GM18520 (cell line): ENCODE data around the gene SLC6A18.

ENCODE experiments used
- ATAC-seq: cut with Tn5 transposase; IDR thresholded peaks from one replicate; pipeline ENCODE4 v1.9.1; 2021; ENCODE audit not compliant: unreplicated experiment

SLC6A18 gene

GRCh38 chr5:1225081-1225480 lies at the start of gene SLC6A18:
Gene SLC6A18 (plus strand): TSS chr5:1225381. CDS start chr5:1225478, 97 bp downstream.
- no peak for ATAC-seq

- ATAC-seq = no peak
These were observed 49.2 kb upstream of the SLC6A18 start for GRCh38 chr5:1175801-1176472.

DNA sequence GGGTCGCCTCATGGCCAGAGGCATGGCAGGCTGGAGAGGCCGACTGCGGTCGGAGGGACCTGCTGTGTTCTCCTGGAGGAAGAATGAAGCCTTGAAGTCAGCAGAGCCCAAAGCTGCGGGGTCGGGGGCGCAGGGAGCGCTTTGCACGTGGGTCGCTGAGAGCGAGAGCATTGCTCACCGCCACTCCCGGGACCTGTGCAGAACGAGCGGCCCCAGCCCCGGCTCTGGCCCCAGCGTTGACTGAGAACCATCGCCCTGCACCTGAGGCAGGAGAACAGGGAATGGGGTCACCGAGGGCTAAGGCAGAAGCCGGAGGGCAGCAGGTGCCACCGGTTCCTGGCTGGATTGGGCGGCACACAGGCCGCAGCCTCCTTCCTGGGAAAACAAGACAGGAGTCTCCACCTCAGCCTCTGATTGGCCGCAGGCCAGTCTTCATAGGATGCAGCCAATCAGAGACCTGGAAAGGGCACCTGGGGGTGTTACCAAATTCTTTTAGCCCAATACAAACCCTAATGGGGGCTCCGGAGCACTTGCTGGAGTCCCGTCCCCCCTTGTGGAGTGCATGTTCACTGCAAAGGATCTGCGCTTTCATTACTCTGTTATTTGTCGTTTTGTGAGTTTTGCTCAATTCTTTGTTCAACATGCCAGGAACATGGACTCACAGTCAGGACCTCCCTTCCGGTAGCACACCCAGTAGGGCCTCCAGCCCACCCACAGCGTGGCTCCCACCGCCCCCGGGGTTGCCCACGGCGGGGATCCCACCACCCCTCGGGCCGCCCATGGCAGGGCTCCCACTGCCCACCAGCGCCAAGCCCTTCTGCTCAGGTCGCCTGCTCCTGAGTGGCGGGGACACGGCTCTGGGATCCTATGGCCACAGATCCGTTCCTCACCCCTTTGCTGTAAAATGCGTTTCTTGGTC lies 48.4 kb upstream of the SLC6A18 start:
- ATAC-seq = no peak

DNA sequence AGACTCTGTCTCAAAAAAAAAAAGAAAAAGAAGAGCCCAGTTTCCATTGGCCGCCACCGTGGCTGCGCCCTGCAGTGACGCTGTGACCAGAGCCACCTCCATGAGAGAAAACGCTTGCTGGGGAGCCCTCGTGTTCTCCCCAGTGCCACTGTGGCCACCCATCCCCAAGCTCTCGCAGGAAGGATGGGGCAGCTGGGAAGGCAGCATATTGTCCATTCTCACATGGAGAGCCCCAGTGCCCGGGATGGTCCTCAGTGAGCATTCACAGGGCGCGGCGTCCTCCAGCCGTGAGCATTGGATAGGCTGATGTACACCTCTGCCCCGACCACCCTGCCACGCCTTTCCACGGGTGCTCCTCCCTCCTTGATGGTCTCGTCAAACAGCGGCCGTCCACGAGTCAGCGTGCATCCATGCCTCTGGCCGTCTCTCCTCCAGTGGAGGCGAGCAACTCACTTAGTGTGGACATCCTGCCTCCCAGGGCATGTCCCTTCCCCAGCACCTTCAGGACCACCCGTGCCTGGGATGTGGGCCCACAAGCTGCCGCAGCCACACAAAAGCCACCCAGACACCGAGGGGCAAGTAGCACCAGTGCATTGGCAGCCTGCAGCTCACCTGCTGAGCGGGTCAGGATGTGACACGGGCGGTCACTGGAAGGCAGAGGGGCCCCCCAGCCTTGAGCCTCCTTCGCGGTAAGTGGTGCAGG lies 47.2 kb upstream of the SLC6A18 start:
- no peak for ATAC-seq

GRCh38 chr5:1178529-1179382 lies 46.4 kb upstream of the SLC6A18 start:
- no peak for ATAC-seq

GRCh38 chr5:1179383-1179715 lies 45.8 kb upstream of the SLC6A18 start:
- ATAC-seq = no peak

GRCh38 chr5:1180096-1180495 lies 45.1 kb upstream of the SLC6A18 start:
- no peak for ATAC-seq

GRCh38 chr5:1180841-1181271 lies 44.3 kb upstream of the SLC6A18 start:
- ATAC-seq = no peak

DNA sequence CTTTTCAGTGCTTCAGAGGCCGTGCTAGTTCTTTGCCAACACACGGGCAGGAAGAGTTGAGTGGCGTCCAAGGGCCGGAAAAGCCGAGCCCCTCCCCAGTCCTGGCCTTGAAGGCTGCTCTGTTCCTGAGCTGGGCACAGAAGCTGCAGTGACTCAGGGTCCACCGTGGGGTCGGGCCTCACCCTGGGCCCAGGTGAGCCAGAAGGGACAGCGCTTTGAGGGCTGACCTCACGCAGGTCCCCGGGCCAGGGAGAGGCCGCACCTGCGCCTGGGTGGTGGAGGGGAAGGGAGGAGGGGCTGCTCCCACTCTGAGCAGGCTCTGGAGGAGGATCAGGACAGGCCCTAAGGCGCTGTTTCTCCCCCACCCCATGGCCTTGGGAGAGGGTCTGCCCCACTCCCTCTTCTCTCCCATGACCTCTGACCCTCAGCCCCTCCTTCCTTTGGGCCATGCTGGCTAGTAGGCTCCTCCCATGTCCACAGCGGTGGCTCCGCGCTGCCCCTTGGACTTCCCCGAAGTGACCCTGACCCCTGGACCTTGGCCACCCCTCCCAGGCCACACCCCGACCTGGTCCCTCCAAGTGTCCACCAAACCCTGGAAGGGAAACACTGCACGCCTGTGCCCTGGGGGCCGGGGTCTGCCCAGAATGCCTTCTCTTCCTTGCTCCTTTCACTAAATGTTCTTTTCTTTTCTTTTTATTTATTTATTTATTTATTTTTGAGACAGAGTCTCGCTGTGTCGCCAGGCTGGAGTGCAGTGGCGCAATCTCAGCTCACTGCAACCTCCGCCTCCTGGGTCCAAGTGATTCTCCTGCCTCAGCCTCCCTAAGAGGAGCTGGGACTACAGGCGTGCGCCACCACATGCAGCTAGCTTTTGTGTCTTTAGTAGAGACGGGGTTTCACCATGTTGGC lies 43.5 kb upstream of the SLC6A18 start:
- ATAC-seq = no peak

GRCh38 chr5:1182360-1182632 lies 42.9 kb upstream of the SLC6A18 start:
- no peak for ATAC-seq

GRCh38 chr5:1182633-1183423 lies 42.4 kb upstream of the SLC6A18 start:
- ATAC-seq = no peak

DNA sequence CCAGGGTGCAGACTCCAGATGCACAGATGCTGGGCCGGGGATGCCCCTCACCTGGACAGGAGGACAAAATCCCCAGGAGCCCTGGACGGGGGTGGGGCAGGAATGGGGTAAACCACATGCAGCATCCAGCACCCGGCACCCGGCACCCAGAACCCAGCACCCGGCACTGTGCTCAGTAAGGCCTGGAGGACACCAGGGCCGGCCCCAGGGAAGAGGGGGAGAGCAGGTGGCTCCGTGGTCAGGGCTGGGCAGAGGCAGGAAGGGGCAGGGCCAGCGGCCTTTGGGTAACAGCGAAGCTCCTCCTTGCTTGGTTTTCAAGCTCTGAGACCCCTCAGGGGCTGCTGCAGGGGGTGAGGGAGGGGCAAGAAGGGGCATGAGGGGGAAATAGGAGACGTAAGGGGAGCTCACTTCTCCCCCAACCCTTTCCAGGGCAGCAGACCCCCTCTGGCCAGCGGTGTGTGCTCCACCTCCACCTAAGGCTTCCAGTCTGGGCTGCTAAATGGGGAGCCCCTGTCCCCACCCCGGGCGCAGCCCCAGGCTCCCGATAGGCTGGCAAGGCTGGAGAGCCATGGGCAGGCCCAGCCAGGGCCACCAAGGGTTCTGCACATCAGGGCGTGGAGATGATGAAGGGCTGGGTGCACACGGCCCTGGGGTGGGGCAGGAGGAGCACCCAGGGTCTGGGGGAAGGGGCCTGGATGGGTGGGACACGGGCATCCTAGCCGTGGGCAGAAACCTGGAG lies 41.6 kb upstream of the SLC6A18 start:
- ATAC-seq = no peak

- ATAC-seq = no peak
These were observed 41.1 kb upstream of the SLC6A18 start for GRCh38 chr5:1184163-1184470.

- no peak for ATAC-seq
These were observed 40.7 kb upstream of the SLC6A18 start for GRCh38 chr5:1184481-1184880.

- no peak for ATAC-seq
These were observed 40.0 kb upstream of the SLC6A18 start for GRCh38 chr5:1185038-1185627.

DNA sequence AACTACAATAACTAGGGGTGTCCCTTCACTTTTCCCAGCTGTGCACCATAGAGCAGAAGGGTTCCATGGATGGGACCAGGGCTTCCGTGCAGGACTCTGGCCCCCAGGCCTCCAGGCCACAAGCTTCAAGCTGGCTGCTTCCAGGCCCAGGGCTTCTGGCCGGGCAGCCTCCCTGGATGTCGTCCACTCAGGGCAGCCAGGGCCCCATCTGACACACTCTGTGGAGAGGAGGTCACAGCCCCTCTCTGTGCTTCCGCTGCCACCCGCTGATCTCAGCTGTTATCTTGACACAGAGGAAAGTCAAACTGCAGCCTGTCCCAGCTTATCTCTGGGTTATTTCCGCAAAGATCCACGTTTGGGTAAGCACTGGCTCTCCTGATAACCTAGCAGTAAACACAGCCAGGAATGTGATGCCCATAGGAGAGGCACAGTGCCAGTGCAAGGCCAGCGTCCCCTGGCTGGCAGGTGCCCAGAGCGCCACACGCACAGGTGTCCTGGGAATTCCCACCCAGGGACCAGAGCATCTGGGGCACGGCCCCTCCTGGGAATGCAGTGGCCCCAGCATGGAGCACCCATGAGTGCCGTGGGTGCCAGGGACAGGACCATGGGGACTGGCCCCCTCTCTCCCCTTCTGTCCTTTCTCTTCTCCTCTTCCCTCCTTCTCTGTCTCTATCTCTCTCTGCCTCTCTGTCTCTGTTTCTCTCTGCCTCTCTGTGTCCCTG lies 39.4 kb upstream of the SLC6A18 start:
- ATAC-seq = no peak

DNA sequence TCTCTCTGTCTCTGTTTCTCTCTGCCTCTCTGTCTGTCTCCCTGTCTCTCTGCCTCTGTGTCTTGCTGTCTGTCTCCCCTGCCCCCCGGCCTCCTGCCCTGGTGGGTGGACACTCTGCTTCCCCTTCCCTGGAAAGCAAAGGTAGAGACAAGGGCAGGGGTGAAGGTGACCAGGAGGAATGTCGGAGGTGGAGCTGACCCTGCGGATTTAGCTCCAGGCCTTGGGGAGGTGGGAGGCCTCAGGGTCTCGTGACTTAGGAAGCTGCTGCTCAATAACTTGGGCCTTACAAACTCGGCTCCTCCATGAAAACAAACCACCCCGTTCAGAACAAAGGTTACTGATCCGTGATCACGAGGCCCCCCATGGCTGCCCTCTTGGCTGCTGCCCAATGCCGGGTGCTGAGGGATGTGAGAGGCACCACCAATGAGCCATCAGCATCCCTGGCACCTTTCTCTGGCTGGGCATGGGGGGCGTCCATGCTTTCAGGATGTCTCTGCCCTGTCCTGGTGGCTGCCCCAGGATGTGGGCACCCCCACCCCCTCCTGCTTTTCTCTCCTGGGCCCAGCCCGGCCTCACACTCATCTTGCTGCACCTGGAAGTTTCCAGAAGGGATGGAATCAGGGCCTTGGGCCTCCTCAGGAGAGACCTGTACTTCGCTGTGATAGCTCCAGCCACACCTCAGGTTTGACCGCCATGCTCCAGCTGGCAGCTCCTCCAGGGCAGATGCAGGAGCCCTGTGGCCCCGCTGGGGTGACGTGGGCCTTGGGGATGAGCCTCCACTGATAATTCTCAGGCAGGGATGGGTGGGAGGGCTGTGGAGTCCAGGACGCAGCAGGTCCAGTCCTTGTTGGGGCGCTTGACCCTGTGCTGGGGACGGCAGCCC lies 38.6 kb upstream of the SLC6A18 start:
- no peak for ATAC-seq
